Stimulated activated effector memory CD8-positive, alpha-beta T cell treated with anti-CD3 and anti-CD28 coated beads, Interleukin-12 subunit alpha, Interleukin-12 subunit beta, amount 100 ng/mL, for 72 hours (primary cell): Measurements from ENCODE around the gene ITPK1.

ENCODE experiments used
- ATAC-seq: fragments of 150-1000 bp; cut with Tn5 transposase; 2 replicates; pipeline ENCODE4 v1.10.0; 2021
- DNase-seq, 2 donors: peaks; one replicate each; pipeline ENCODE4 v3.0.0; 2021 to 2022; ENCODE audit warnings: low spot score in 2 of 2
- H3K27ac Mint-ChIP-seq: one replicate; pipeline ENCODE4 v1.8.0; 2022; ENCODE audit warnings: mild to moderate bottlenecking, mixed read lengths
- H3K36me3 Mint-ChIP-seq: one replicate; pipeline ENCODE4 v1.8.0; 2022; ENCODE audit warnings: mild to moderate bottlenecking, mixed read lengths
- H3K4me1 Mint-ChIP-seq: one replicate; pipeline ENCODE4 v1.8.0; 2022; ENCODE audit warnings: mixed read lengths
- H3K4me3 Mint-ChIP-seq: one replicate; pipeline ENCODE4 v1.8.0; 2022; ENCODE audit warnings: mild to moderate bottlenecking, mixed read lengths
- H3K9me3 Mint-ChIP-seq: one replicate; pipeline ENCODE4 v1.8.0; 2022; ENCODE audit warnings: mixed read lengths

Gene ITPK1

GRCh38 chr14:92990456-92991430 is 125.0 kb downstream of the ITPK1 start:
- peaks cover 21% of the 10 kb centered on the region for H3K36me3 Mint-ChIP-seq

GRCh38 chr14:92988786-92989755 is 126.7 kb downstream of the ITPK1 start:
- peaks cover 21% of the 10 kb centered on the region for H3K36me3 Mint-ChIP-seq

More at GRCh38 chr14:92990456-92991430, 125.0 kb downstream of the ITPK1 start:
- Mint-ChIP-seq H3K27ac (peak overlapping the region; percentile 33), H3K4me3 (no peak overlapping the region), H3K4me1 (peaks cover 7% of the 10 kb centered on the region), H3K9me3 (no peaks in the 10 kb centered on the region)
- DNase-seq (no peak), ATAC-seq (no peak)

GRCh38 chr14:92987713-92988510 is 127.8 kb downstream of the ITPK1 start:
- Mint-ChIP-seq H3K4me1 (peaks cover 8% of the 10 kb centered on the region), H3K4me3 (no peak overlapping the region), H3K27ac (no peak overlapping the region), H3K9me3 (no peaks in the 10 kb centered on the region), H3K36me3 (peaks cover 14% of the 10 kb centered on the region)
- DNase-seq (no peak), ATAC-seq (peak; percentile 19)

More at GRCh38 chr14:92988786-92989755, 126.7 kb downstream of the ITPK1 start:
- no peak for ATAC-seq
- H3K4me3 Mint-ChIP-seq = no peak overlapping the region
- no peaks in the 10 kb centered on the region for H3K9me3 Mint-ChIP-seq
- peaks cover 8% of the 10 kb centered on the region for H3K4me1 Mint-ChIP-seq
- H3K27ac Mint-ChIP-seq = peak overlapping the region; percentile 12
- DNase-seq = no peak

- ATAC-seq (no peak), DNase-seq (no peak)
- peaks cover 8% of the 10 kb centered on the region for H3K4me1 Mint-ChIP-seq
- H3K36me3 Mint-ChIP-seq = peaks cover 6% of the 10 kb centered on the region
- no peak overlapping the region for H3K4me3 Mint-ChIP-seq
- no peak overlapping the region for H3K27ac Mint-ChIP-seq
- no peaks in the 10 kb centered on the region for H3K9me3 Mint-ChIP-seq
These were observed 128.6 kb downstream of the ITPK1 start for GRCh38 chr14:92987148-92987570.

- H3K36me3 Mint-ChIP-seq = peaks cover 6% of the 10 kb centered on the region
- no peak for ATAC-seq
- peaks cover 10% of the 10 kb centered on the region for H3K4me1 Mint-ChIP-seq
- DNase-seq = no peak
- H3K27ac Mint-ChIP-seq = peak overlapping the region; percentile 76
- H3K4me3 Mint-ChIP-seq = no peak overlapping the region
- peaks cover 1% of the 10 kb centered on the region for H3K9me3 Mint-ChIP-seq
These were observed 129.2 kb downstream of the ITPK1 start for GRCh38 chr14:92986254-92987147.

GRCh38 chr14:92985521-92985920 is 130.2 kb downstream of the ITPK1 start:
- ATAC-seq = no peak
- Mint-ChIP-seq H3K27ac (peak overlapping the region; percentile 76), H3K36me3 (peaks cover 11% of the 10 kb centered on the region), H3K4me3 (no peak overlapping the region), H3K9me3 (peaks cover 7% of the 10 kb centered on the region), H3K4me1 (peaks cover 16% of the 10 kb centered on the region)
- no peak for DNase-seq

- Mint-ChIP-seq H3K27ac (no peak overlapping the region), H3K36me3 (peaks cover 11% of the 10 kb centered on the region), H3K4me3 (no peak overlapping the region), H3K9me3 (peaks cover 7% of the 10 kb centered on the region), H3K4me1 (peaks cover 16% of the 10 kb centered on the region)
- no peak for DNase-seq
- no peak for ATAC-seq
These were observed 130.8 kb downstream of the ITPK1 start for GRCh38 chr14:92984896-92985295.

- Mint-ChIP-seq H3K36me3 (peaks cover 11% of the 10 kb centered on the region), H3K9me3 (peaks cover 12% of the 10 kb centered on the region), H3K4me3 (no peak overlapping the region), H3K4me1 (peaks cover 16% of the 10 kb centered on the region), H3K27ac (no peak overlapping the region)
- no peak for DNase-seq
- ATAC-seq = no peak
These were observed 131.5 kb downstream of the ITPK1 start for GRCh38 chr14:92984082-92984788.

GRCh38 chr14:92982956-92983355 is 132.8 kb downstream of the ITPK1 start:
- Mint-ChIP-seq H3K36me3 (peaks cover 11% of the 10 kb centered on the region), H3K4me1 (peaks cover 16% of the 10 kb centered on the region), H3K9me3 (peaks cover 14% of the 10 kb centered on the region), H3K27ac (no peak overlapping the region), H3K4me3 (no peak overlapping the region)
- DNase-seq = no peak
- no peak for ATAC-seq

GRCh38 chr14:92981726-92982125 is 134.0 kb downstream of the ITPK1 start:
- ATAC-seq (no peak), DNase-seq (no peak)
- Mint-ChIP-seq H3K4me1 (peaks cover 16% of the 10 kb centered on the region), H3K9me3 (peaks cover 19% of the 10 kb centered on the region), H3K27ac (peak overlapping the region; percentile 40), H3K36me3 (peaks cover 11% of the 10 kb centered on the region), H3K4me3 (no peak overlapping the region)

GRCh38 chr14:92980866-92981265 is 134.9 kb downstream of the ITPK1 start:
- ATAC-seq = no peak
- H3K4me1 Mint-ChIP-seq = peaks cover 11% of the 10 kb centered on the region
- no peak for DNase-seq
- peaks cover 24% of the 10 kb centered on the region for H3K9me3 Mint-ChIP-seq
- H3K27ac Mint-ChIP-seq = peak overlapping the region; percentile 40
- H3K4me3 Mint-ChIP-seq = no peak overlapping the region
- peaks cover 6% of the 10 kb centered on the region for H3K36me3 Mint-ChIP-seq

- H3K9me3 Mint-ChIP-seq = peaks cover 25% of the 10 kb centered on the region
- ATAC-seq = no peak
- no peak overlapping the region for H3K27ac Mint-ChIP-seq
- no peak for DNase-seq
- H3K4me3 Mint-ChIP-seq = no peak overlapping the region
- peaks cover 8% of the 10 kb centered on the region for H3K4me1 Mint-ChIP-seq
- peaks cover 5% of the 10 kb centered on the region for H3K36me3 Mint-ChIP-seq
These were observed 137.3 kb downstream of the ITPK1 start for GRCh38 chr14:92978229-92979021.

GRCh38 chr14:92976268-92976667 is 139.5 kb downstream of the ITPK1 start:
- ATAC-seq (no peak), DNase-seq (no peak)
- peaks cover 22% of the 10 kb centered on the region for H3K9me3 Mint-ChIP-seq
- H3K4me1 Mint-ChIP-seq = peaks cover 13% of the 10 kb centered on the region
- peaks cover 5% of the 10 kb centered on the region for H3K36me3 Mint-ChIP-seq
- H3K27ac Mint-ChIP-seq = no peak overlapping the region
- no peak overlapping the region for H3K4me3 Mint-ChIP-seq
